HFF-Myc (cell line): ENCODE measurements around the gene CELF4.

ENCODE experiments used
- DNase-seq: peaks from one replicate; pipeline ENCODE4 v3.0.0-alpha.2; 2011; ENCODE audit warnings: low read depth; ENCODE audit errors: extremely low read depth
- H3K4me3 ChIP-seq: replicated peaks from 2 replicates; pipeline ENCODE4 v1.5.1; 2011; ENCODE audit warnings: low read depth, mild to moderate bottlenecking, control low read depth, low read length
- CTCF ChIP-seq: IDR thresholded peaks from 2 replicates; pipeline ENCODE4 v1.5.1; 2012; ENCODE audit warnings: mild to moderate bottlenecking, low read depth, low read length, control low read depth; ENCODE audit errors: missing control alignments

The CELF4 gene

GRCh38 chr18:37505321-37505720 lies 60.3 kb downstream of the CELF4 start:
- no peak for DNase-seq
- TF ChIP-seq CTCF = no peak
- H3K4me3 ChIP-seq = no peak overlapping the region

- no peak overlapping the region for H3K4me3 ChIP-seq
- TF ChIP-seq CTCF = no peak
- DNase-seq = no peak
Measured at GRCh38 chr18:37502601-37503000, 63.0 kb downstream of the CELF4 start.

- DNase-seq = no peak
- H3K4me3 ChIP-seq = no peak overlapping the region
- no peak for TF ChIP-seq CTCF
Measured at GRCh38 chr18:37502036-37502435, 63.6 kb downstream of the CELF4 start.

GRCh38 chr18:37501136-37501535 lies 64.5 kb downstream of the CELF4 start:
- H3K4me3 ChIP-seq = no peak overlapping the region
- TF ChIP-seq CTCF = no peak
- DNase-seq = no peak

GRCh38 chr18:37499913-37500312 lies 65.7 kb downstream of the CELF4 start:
- no peak for TF ChIP-seq CTCF
- no peak overlapping the region for H3K4me3 ChIP-seq
- DNase-seq = no peak

- no peak for TF ChIP-seq CTCF
- no peak overlapping the region for H3K4me3 ChIP-seq
- no peak for DNase-seq
Measured at GRCh38 chr18:37499044-37499443, 66.6 kb downstream of the CELF4 start.

- no peak for DNase-seq
- H3K4me3 ChIP-seq = no peak overlapping the region
- TF ChIP-seq CTCF = no peak
Measured at GRCh38 chr18:37497853-37498518, 67.6 kb downstream of the CELF4 start.
